ENCODE measurements around the gene E2F2. TPM values are rescaled to one million over a fixed set of nuclear protein-coding genes. Genes with fewer than 3 reads are reported as not detected.

Gene E2F2
- total and polyA plus RNA-seq, 2 of the 13 experiments (the other 11 are each of a cell fraction or from before 2014, with no cell fraction given), result 0.65 to 6.6 TPM

DNA sequence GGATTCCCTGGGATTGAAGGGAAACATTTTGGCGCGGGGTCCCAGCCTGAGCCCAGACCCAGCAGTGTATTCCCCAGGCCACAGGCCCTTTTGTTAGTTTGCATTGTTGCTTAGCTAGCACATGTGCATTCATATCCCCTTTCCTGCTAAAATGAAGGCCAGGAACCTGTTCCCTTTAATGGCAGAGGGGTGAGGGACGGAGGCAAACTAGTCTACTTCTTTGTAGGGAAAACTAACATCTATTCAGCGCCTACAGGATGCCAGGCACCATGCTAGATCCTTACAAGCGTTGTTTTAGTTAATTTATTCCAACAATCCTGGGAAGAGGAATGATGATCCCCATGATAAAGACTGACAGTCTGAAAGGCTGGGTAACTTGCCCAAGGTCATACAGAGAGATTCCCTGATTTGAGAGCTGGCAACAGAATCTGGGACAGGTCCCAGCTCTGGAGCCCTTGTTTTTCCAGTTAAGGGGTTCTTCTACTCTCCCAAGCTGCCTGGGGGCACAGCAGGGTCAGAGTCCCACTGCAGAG lies 595 bp upstream of the E2F2 start (continued):
- no peak for TF ChIP-seq ZNF878 (CRISPR knock-in tag; IDR thresholded peaks at IDR 0.05)
- no peak for TF ChIP-seq PAF1 (CRISPR knock-in tag; IDR thresholded peaks at IDR 0.05)
- no peak for TF ChIP-seq ZKSCAN1 (IDR thresholded peaks at IDR 0.05; ENCODE audit: low read length)
- no peak for TF ChIP-seq NPAS2 (CRISPR knock-in tag; IDR thresholded peaks at IDR 0.05; ENCODE audit: borderline replicate concordance)
- TF ChIP-seq, protein P1, sequence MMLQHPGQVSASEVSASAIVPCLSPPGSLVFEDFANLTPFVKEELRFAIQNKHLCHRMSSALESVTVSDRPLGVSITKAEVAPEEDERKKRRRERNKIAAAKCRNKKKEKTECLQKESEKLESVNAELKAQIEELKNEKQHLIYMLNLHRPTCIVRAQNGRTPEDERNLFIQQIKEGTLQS (CRISPR knock-in tag; IDR thresholded peaks at IDR 0.05), result no peak
- no peak for TF ChIP-seq SRSF1 (optimal IDR thresholded peaks at IDR 0.05; ENCODE audit: low read depth, low read length)
- TF ChIP-seq ZNF775 (CRISPR knock-in tag; IDR thresholded peaks at IDR 0.05; ENCODE audit: borderline replicate concordance), result no peak
- TF ChIP-seq ZBTB8A (CRISPR knock-in tag; IDR thresholded peaks at IDR 0.05; ENCODE audit: borderline replicate concordance, low read depth), result no peak
- no peak for TF ChIP-seq MIER3 (CRISPR knock-in tag; IDR thresholded peaks at IDR 0.05; ENCODE audit: borderline replicate concordance)
- TF ChIP-seq ZNF564 (CRISPR knock-in tag; IDR thresholded peaks at IDR 0.05), result no peak
- TF ChIP-seq ZNF768 (CRISPR knock-in tag; IDR thresholded peaks at IDR 0.05), result no peak
- no peak for TF ChIP-seq YEATS4 (CRISPR knock-in tag; IDR thresholded peaks at IDR 0.05; ENCODE audit: borderline replicate concordance)
- TF ChIP-seq, protein P2, sequence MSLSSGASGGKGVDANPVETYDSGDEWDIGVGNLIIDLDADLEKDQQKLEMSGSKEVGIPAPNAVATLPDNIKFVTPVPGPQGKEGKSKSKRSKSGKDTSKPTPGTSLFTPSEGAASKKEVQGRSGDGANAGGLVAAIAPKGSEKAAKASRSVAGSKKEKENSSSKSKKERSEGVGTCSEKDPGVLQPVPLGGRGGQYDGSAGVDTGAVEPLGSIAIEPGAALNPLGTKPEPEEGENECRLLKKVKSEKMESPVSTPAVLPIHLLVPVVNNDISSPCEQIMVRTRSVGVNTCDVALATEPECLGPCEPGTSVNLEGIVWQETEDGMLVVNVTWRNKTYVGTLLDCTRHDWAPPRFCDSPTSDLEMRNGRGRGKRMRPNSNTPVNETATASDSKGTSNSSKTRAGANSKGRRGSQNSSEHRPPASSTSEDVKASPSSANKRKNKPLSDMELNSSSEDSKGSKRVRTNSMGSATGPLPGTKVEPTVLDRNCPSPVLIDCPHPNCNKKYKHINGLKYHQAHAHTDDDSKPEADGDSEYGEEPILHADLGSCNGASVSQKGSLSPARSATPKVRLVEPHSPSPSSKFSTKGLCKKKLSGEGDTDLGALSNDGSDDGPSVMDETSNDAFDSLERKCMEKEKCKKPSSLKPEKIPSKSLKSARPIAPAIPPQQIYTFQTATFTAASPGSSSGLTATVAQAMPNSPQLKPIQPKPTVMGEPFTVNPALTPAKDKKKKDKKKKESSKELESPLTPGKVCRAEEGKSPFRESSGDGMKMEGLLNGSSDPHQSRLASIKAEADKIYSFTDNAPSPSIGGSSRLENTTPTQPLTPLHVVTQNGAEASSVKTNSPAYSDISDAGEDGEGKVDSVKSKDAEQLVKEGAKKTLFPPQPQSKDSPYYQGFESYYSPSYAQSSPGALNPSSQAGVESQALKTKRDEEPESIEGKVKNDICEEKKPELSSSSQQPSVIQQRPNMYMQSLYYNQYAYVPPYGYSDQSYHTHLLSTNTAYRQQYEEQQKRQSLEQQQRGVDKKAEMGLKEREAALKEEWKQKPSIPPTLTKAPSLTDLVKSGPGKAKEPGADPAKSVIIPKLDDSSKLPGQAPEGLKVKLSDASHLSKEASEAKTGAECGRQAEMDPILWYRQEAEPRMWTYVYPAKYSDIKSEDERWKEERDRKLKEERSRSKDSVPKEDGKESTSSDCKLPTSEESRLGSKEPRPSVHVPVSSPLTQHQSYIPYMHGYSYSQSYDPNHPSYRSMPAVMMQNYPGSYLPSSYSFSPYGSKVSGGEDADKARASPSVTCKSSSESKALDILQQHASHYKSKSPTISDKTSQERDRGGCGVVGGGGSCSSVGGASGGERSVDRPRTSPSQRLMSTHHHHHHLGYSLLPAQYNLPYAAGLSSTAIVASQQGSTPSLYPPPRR (CRISPR knock-in tag; IDR thresholded peaks at IDR 0.05; ENCODE audit: borderline replicate concordance), result no peak
- TF ChIP-seq, protein P3, sequence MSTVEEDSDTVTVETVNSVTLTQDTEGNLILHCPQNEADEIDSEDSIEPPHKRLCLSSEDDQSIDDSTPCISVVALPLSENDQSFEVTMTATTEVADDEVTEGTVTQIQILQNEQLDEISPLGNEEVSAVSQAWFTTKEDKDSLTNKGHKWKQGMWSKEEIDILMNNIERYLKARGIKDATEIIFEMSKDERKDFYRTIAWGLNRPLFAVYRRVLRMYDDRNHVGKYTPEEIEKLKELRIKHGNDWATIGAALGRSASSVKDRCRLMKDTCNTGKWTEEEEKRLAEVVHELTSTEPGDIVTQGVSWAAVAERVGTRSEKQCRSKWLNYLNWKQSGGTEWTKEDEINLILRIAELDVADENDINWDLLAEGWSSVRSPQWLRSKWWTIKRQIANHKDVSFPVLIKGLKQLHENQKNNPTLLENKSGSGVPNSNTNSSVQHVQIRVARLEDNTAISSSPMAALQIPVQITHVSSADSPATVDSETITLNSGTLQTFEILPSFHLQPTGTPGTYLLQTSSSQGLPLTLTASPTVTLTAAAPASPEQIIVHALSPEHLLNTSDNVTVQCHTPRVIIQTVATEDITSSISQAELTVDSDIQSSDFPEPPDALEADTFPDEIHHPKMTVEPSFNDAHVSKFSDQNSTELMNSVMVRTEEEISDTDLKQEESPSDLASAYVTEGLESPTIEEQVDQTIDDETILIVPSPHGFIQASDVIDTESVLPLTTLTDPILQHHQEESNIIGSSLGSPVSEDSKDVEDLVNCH (CRISPR knock-in tag; IDR thresholded peaks at IDR 0.05), result no peak
- TF ChIP-seq ZNF549 (CRISPR knock-in tag; IDR thresholded peaks at IDR 0.05), result no peak
- TF ChIP-seq, protein P4, sequence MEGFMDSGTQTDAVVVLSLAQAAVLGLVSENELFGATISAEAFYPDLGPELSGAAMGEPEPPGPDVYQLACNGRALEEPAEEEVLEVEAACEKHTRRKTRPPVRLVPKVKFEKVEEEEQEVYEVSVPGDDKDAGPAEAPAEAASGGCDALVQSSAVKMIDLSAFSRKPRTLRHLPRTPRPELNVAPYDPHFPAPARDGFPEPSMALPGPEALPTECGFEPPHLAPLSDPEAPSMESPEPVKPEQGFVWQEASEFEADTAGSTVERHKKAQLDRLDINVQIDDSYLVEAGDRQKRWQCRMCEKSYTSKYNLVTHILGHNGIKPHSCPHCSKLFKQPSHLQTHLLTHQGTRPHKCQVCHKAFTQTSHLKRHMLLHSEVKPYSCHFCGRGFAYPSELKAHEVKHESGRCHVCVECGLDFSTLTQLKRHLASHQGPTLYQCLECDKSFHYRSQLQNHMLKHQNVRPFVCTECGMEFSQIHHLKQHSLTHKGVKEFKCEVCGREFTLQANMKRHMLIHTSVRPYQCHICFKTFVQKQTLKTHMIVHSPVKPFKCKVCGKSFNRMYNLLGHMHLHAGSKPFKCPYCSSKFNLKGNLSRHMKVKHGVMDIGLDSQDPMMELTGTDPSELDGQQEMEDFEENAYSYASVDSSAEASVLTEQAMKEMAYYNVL (CRISPR knock-in tag; IDR thresholded peaks at IDR 0.05; ENCODE audit: borderline replicate concordance), result no peak
- no peak for TF ChIP-seq SP5 (CRISPR knock-in tag; IDR thresholded peaks at IDR 0.05; ENCODE audit: borderline replicate concordance, low read depth)
- TF ChIP-seq, protein P5, sequence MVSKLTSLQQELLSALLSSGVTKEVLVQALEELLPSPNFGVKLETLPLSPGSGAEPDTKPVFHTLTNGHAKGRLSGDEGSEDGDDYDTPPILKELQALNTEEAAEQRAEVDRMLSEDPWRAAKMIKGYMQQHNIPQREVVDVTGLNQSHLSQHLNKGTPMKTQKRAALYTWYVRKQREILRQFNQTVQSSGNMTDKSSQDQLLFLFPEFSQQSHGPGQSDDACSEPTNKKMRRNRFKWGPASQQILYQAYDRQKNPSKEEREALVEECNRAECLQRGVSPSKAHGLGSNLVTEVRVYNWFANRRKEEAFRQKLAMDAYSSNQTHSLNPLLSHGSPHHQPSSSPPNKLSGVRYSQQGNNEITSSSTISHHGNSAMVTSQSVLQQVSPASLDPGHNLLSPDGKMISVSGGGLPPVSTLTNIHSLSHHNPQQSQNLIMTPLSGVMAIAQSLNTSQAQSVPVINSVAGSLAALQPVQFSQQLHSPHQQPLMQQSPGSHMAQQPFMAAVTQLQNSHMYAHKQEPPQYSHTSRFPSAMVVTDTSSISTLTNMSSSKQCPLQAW (CRISPR knock-in tag; IDR thresholded peaks at IDR 0.05), result 0 out of 2 replicates have a peak, but pooled peaks have one; percentile 12
- TF ChIP-seq SP2 (CRISPR knock-in tag; IDR thresholded peaks at IDR 0.05), result no peak
- no peak for TF ChIP-seq SIN3A (IDR thresholded peaks at IDR 0.05; ENCODE audit: borderline replicate concordance, low read depth, low read length)

Measured in HepG2 (cell line).